ENCODE results near the gene BAIAP2L2. TPM values are rescaled to one million over a fixed set of nuclear protein-coding genes. Genes with fewer than 3 reads are reported as not detected.
A peak's percentile ranks its signal among the peaks of the same experiment; 100 is the strongest.

Gene BAIAP2L2
- total and polyA plus RNA-seq, 2 donors (not counting 1 experiment from before 2014, with no cell fraction given) = 0.16 to 0.83 TPM

DNA sequence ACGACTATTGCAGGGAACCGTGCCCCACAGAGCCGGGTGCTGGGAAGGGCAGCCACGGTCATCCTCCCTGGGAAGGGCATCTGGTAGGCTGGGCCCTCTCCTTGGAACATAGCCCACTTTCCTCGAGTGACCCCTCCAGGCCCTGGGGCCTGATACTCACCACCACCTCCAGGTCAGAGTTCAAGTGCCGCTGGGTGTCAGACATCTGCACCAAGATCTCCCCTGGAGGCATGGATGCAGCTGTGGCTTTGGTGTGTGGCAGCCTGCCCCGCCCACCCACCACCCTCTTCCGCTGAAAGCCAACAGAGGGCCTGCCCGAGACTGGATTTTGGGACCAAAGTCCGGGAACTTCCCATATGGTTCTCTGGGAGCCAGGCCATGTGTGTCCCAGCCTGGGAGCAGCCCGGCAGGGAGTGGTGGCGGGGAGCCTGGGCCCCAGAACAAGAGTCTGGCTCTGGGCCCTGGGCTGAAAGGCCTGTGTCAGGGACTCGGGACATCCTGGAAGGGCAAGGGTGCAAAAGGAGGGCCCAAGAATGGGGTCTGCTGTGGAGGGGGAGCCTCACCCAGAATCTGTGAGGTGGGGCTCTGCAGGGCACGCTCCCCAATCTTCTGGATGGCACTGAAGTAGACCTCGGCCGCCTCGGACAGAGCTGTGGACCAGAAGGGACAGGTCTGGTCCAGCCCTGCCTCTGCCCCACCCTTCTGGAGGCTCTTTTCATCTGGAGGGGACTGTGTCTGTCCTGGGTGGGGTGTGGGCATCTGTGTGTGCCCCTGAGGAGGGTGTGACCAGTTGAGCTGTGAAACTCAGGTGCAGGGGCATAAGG lies 2.6 kb downstream of the BAIAP2L2 start:
- Histone ChIP-seq H3K27me3 (ENCODE audit: control insufficient read depth, insufficient read depth, low read length) (no peaks in the 10 kb centered on the region), H3K9me3 (ENCODE audit: control insufficient read depth, insufficient read depth, low read depth, low read length) (no peaks in the 10 kb centered on the region)
- no peak for DNase-seq (ENCODE audit: low read depth in 2 of 2)

DNA sequence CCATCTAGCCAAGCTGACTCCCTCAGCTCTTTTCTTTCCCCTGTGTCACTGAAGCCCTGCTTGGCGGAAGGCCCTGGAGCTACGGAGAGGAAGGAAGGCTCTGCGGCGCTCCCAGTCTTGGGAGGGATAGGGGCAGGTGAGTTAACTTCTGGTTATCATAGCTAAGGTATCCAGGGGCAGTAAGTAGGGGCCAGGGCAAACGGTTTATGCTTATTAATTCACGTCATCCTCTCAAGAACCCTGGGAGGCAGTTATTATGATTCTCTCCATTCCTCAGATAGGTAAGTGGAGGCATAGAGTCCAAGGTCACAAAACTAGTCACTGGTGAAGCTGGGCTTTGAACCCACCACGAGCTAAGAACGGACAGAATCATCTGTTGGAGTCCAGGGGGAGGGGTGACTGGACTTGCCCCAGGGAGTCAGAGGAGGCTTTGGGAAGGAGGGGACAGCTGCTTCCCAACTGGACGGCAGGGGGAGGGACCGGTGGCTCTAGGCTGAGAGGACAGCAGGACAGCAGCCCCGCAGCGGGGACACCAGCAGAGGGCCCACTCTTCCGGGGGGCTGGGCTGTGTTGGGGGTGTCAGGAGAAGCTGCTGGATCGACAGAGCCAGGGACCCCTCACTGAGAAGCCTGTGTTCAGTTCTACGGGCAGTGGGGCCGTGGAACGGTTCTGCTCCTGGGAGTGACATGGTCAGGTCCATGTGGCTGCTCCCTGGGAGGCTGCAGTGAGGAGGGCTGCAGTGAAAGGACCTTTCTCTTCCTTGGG lies 3.5 kb downstream of the BAIAP2L2 start:
- no peak overlapping the region for H3K27ac ChIP-seq (ENCODE audit: insufficient read depth, low read length)
- no peaks in the 10 kb centered on the region for H3K79me2 ChIP-seq (ENCODE audit: control insufficient read depth, insufficient read depth, low read length)
- H3K4me3 ChIP-seq (replicated peaks in 1 of 4; ENCODE audit: control extremely low read depth in 1 of 4, insufficient read depth in 1 of 4, low read depth in 3 of 4, low read length in 4 of 4) = no peak overlapping the region
- H3K27me3 ChIP-seq (ENCODE audit: control insufficient read depth, insufficient read depth, low read length) = no peaks in the 10 kb centered on the region
- H3K9me3 ChIP-seq (ENCODE audit: control insufficient read depth, insufficient read depth, low read depth, low read length) = no peaks in the 10 kb centered on the region
- no peaks in the 10 kb centered on the region for H3K36me3 ChIP-seq (ENCODE audit: control insufficient read depth, insufficient read depth, low read length)
- no peak overlapping the region for H3K9ac ChIP-seq (ENCODE audit: insufficient read depth, low read length)
- H3K4me1 ChIP-seq (ENCODE audit: control insufficient read depth, extremely low read depth, insufficient read depth, low read length) = no peaks in the 10 kb centered on the region
- no peaks in the 10 kb centered on the region for H4K20me1 ChIP-seq (ENCODE audit: control insufficient read depth, extremely low read depth, insufficient read depth, low read length)
- H2AFZ ChIP-seq (ENCODE audit: low read length) = no peak overlapping the region
- H3K4me2 ChIP-seq (ENCODE audit: extremely low read depth, insufficient read depth, low read length) = no peak overlapping the region
- TF ChIP-seq, protein P1, sequence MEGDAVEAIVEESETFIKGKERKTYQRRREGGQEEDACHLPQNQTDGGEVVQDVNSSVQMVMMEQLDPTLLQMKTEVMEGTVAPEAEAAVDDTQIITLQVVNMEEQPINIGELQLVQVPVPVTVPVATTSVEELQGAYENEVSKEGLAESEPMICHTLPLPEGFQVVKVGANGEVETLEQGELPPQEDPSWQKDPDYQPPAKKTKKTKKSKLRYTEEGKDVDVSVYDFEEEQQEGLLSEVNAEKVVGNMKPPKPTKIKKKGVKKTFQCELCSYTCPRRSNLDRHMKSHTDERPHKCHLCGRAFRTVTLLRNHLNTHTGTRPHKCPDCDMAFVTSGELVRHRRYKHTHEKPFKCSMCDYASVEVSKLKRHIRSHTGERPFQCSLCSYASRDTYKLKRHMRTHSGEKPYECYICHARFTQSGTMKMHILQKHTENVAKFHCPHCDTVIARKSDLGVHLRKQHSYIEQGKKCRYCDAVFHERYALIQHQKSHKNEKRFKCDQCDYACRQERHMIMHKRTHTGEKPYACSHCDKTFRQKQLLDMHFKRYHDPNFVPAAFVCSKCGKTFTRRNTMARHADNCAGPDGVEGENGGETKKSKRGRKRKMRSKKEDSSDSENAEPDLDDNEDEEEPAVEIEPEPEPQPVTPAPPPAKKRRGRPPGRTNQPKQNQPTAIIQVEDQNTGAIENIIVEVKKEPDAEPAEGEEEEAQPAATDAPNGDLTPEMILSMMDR (conservative IDR thresholded peaks at IDR 0.05 in 1 of 2, IDR thresholded peaks at IDR 0.05 in 1 of 2; ENCODE audit: low read depth in 1 of 2, low read length in 2 of 2) = no peak
- no peak for TF ChIP-seq EZH2 (IDR thresholded peaks at IDR 0.05; ENCODE audit: low read length, missing control alignments)
- no peak for DNase-seq (ENCODE audit: low read depth in 2 of 2)

More for the DNA sequence above, 2.6 kb downstream of the BAIAP2L2 start:
- H3K4me2 ChIP-seq (ENCODE audit: extremely low read depth, insufficient read depth, low read length) = no peak overlapping the region
- H3K79me2 ChIP-seq (ENCODE audit: control insufficient read depth, insufficient read depth, low read length) = no peaks in the 10 kb centered on the region
- H3K27ac ChIP-seq (ENCODE audit: insufficient read depth, low read length) = no peak overlapping the region
- H3K9ac ChIP-seq (ENCODE audit: insufficient read depth, low read length) = no peak overlapping the region
- no peaks in the 10 kb centered on the region for H4K20me1 ChIP-seq (ENCODE audit: control insufficient read depth, extremely low read depth, insufficient read depth, low read length)
- H3K4me3 ChIP-seq (replicated peaks in 1 of 4; ENCODE audit: control extremely low read depth in 1 of 4, insufficient read depth in 1 of 4, low read depth in 3 of 4, low read length in 4 of 4) = no peak overlapping the region
- H3K4me1 ChIP-seq (ENCODE audit: control insufficient read depth, extremely low read depth, insufficient read depth, low read length) = no peaks in the 10 kb centered on the region
- TF ChIP-seq, protein P1 (conservative IDR thresholded peaks at IDR 0.05 in 1 of 2, IDR thresholded peaks at IDR 0.05 in 1 of 2; ENCODE audit: low read depth in 1 of 2, low read length in 2 of 2) = no peak
- no peak for TF ChIP-seq EZH2 (IDR thresholded peaks at IDR 0.05; ENCODE audit: low read length, missing control alignments)
- no peak overlapping the region for H2AFZ ChIP-seq (ENCODE audit: low read length)
- no peaks in the 10 kb centered on the region for H3K36me3 ChIP-seq (ENCODE audit: control insufficient read depth, insufficient read depth, low read length)

DNA sequence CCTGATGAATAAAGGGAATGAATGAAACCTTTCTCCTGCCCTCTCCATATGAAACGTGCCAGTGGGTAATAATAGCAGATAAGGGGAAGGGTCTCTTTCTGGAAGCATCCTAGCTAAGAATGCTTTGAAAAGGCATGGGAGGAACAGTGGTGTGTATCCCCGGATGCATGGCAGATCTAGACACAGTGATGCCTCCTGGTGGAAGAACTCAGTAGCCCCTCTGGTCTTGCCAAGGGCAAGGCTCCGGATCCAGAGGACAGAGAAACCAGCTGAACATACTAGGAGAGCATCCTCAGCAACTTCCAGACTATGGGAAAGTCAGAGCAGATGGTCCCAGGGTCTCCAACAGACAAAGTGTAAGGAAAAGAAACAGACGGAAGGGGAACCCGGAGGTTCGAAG lies 6.4 kb downstream of the BAIAP2L2 start:
- H3K4me2 ChIP-seq (ENCODE audit: extremely low read depth, insufficient read depth, low read length) = no peak overlapping the region
- no peak overlapping the region for H3K4me3 ChIP-seq (replicated peaks in 1 of 4; ENCODE audit: control extremely low read depth in 1 of 4, insufficient read depth in 1 of 4, low read depth in 3 of 4, low read length in 4 of 4)
- no peaks in the 10 kb centered on the region for H3K36me3 ChIP-seq (ENCODE audit: control insufficient read depth, insufficient read depth, low read length)
- H3K27ac ChIP-seq (ENCODE audit: insufficient read depth, low read length) = no peak overlapping the region
- no peaks in the 10 kb centered on the region for H4K20me1 ChIP-seq (ENCODE audit: control insufficient read depth, extremely low read depth, insufficient read depth, low read length)
- H3K9me3 ChIP-seq (ENCODE audit: control insufficient read depth, insufficient read depth, low read depth, low read length) = no peaks in the 10 kb centered on the region
- TF ChIP-seq, protein P1 (conservative IDR thresholded peaks at IDR 0.05 in 1 of 2, IDR thresholded peaks at IDR 0.05 in 1 of 2; ENCODE audit: low read depth in 1 of 2, low read length in 2 of 2) = peak; percentile 39 to 45
- no peak for TF ChIP-seq EZH2 (IDR thresholded peaks at IDR 0.05; ENCODE audit: low read length, missing control alignments)
- H3K27me3 ChIP-seq (ENCODE audit: control insufficient read depth, insufficient read depth, low read length) = no peaks in the 10 kb centered on the region
- no peaks in the 10 kb centered on the region for H3K79me2 ChIP-seq (ENCODE audit: control insufficient read depth, insufficient read depth, low read length)
- no peak overlapping the region for H3K9ac ChIP-seq (ENCODE audit: insufficient read depth, low read length)
- H3K4me1 ChIP-seq (ENCODE audit: control insufficient read depth, extremely low read depth, insufficient read depth, low read length) = no peaks in the 10 kb centered on the region
- no peak overlapping the region for H2AFZ ChIP-seq (ENCODE audit: low read length)
- DNase-seq (ENCODE audit: low read depth in 2 of 2) = no peak

Data from fibroblast of lung (primary cell).